ENCODE results near the gene TINAGL1. TPM values are rescaled to one million over a fixed set of nuclear protein-coding genes. Genes with fewer than 3 reads are reported as not detected.
A peak's percentile ranks its signal among the peaks of the same experiment; 100 is the strongest.

TINAGL1 gene, protein sequence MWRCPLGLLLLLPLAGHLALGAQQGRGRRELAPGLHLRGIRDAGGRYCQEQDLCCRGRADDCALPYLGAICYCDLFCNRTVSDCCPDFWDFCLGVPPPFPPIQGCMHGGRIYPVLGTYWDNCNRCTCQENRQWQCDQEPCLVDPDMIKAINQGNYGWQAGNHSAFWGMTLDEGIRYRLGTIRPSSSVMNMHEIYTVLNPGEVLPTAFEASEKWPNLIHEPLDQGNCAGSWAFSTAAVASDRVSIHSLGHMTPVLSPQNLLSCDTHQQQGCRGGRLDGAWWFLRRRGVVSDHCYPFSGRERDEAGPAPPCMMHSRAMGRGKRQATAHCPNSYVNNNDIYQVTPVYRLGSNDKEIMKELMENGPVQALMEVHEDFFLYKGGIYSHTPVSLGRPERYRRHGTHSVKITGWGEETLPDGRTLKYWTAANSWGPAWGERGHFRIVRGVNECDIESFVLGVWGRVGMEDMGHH
- total RNA-seq, result 218 TPM

DNA sequence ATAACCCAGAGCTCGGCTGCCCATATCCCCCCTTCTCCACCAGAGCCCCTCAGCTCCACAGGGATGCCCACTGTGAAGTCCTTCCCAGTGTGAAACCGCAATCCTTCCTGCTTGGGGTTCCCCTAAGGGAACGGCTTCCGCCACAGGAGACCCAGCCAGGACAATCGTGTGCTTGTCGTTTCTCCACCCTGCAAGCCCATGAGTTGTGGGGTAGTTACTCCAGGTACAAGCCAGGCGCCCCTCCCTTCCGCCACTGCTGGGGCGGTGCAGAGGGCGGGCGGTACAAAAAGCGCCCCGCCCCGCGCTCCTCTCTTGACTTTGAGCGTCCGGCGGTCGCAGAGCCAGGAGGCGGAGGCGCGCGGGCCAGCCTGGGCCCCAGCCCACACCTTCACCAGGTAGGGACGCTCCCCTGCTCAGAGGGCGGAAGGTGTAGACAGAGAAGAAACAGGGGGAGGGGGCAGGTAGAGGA lies at the start of gene TINAGL1:
Gene TINAGL1 (plus strand): TSS at position 315 of the 469 bp plus-strand sequence. CDS start 634 bp downstream, outside the sequence.
- DNase-seq (ENCODE audit: low spot score), result peak; percentile 83

DNA sequence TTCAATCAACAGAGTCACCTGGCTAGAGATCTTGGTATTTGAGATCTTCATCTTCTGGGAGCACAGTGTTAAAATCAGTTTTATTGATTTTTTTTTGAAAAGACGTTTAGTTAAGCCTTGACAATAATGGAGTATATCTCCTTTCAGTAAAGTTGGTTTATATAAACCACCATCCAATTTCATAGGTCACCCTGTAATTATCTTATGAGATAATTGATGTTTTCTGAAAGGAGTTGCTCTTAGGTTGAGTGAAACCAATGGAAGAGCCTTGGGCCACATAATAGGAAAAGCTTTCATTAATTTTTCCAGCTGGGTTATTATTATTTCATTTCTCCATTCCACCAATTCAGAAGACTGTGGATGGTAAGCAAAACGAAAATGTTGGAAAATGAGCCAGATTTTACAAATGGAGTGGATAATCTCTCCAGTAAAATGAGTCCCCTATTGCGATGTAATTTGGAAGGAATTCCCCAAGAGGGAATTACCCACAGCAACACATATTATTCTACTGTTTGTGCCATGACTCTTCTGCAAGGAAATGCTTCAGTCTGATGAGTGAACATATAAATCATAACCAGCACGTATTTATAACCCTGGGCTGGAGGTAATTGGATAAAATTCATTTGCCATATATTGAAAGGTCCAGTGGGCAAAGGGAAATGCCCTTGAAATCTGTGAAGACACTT lies 46.2 kb upstream of the TINAGL1 start:
- no peak for DNase-seq (ENCODE audit: low spot score)

DNA sequence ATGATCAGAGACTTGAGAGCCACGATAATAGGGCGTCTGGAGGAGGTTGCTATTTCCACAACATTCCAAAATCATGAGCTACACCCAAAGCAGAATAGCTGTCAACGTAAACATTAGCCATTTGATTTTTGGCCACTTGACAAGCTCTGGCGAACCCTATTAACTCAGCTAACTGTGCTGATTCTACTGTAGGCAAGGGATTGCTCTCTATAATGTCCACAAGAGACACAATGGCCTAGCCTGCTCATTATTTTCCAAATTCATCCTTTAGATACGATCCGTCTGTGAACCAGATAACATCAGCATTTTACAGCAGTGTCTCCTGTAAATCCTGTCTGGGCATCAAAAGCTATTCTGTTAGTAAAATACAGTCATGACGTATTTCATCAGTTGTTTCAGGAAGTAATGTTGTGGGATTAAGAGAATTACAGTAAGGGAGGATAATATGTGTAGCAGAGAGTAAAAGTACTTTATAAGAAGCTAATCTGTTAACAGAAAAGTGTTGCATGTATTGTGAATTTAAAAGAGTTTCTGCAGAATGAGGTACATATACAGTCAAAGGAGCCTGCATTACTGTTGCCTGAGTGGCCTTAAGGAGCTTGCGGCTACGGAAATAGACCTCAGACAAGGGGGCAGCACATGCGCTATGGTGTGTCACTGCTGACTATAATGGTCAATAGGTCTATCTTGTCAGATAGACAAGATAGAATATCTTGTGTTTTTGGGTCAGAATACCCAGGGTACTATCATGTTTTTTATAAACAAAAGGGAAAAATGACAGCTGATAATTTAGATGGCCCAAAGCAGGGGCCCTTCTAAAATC lies 44.9 kb upstream of the TINAGL1 start:
- DNase-seq (ENCODE audit: low spot score), result no peak

GRCh38 chr1:31532173-31532572 lies 44.1 kb upstream of the TINAGL1 start:
- no peak for DNase-seq (ENCODE audit: low spot score)

- DNase-seq (ENCODE audit: low spot score), result no peak
Measured at GRCh38 chr1:31535561-31535960, 40.8 kb upstream of the TINAGL1 start.

GRCh38 chr1:31539329-31539728 lies 37.0 kb upstream of the TINAGL1 start:
- DNase-seq (ENCODE audit: low spot score), result no peak

DNA sequence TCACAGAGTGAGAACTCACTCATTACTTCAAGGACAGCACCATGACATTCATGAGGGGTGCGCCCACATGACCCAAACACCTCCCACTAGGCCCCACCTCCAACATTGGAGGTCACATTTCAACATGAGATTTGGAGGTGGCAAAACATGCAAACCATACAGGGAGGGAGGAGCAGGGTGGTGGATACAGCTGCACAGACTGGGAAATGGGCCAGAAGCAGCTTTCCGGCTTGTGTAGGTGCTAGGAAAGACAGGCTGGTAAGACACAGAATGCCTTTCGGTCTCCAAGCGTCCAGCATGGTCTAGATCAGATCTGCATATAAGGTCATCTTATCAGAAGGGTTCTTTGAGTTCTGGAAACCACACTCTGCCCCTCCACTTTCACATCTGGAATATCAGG lies 35.1 kb upstream of the TINAGL1 start:
- no peak for DNase-seq (ENCODE audit: low spot score)

- no peak for DNase-seq (ENCODE audit: low spot score)
Measured at GRCh38 chr1:31545927-31546540, 30.3 kb upstream of the TINAGL1 start.

GRCh38 chr1:31548534-31548906 lies 27.8 kb upstream of the TINAGL1 start:
- DNase-seq (ENCODE audit: low spot score), result no peak

DNA sequence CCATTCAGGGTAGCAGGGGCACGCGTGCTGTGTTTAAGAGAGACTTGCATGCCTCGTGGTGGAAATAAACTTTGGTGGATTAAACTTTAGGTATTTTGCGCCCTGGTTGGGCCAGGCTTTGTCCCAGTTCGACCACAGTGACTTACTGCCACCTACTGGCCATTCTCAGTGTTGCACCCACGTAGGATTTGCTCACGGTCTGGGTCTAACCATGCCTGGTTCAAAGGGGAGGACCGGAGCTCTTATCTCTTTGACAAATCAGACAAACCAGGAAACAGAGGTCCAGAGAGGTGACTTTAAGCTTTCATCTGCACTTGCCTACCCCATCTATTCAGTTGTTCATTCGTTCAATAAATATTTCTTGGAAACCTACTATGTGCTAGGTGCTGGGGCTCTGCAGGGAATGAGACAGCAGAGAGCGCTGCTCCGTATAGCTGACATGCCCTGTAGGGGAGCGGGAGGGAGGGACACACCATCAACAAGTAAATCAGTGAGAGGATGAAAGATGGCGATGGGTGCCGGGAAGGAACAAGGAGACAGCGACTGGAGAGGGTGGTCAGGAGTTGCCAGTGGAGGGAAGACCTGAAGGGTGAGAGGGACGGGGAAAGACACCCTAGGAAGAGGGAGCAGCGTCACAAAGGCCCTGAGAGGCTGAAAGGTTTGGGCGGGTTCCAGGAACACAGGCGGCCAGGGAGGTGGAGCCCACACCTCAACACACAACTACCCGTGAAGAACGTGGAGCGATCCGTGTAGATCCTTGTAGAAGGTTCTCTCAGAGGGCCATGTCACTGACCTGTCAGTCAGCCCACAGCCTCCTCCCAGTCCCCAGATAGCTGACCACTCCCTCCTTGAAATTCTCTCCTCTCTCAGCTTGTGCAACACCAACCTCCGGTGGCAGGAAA lies 27.2 kb upstream of the TINAGL1 start:
- peak; percentile 96 for DNase-seq (ENCODE audit: low spot score)

GRCh38 chr1:31549809-31550620 lies 26.3 kb upstream of the TINAGL1 start:
- no peak for DNase-seq (ENCODE audit: low spot score)

DNA sequence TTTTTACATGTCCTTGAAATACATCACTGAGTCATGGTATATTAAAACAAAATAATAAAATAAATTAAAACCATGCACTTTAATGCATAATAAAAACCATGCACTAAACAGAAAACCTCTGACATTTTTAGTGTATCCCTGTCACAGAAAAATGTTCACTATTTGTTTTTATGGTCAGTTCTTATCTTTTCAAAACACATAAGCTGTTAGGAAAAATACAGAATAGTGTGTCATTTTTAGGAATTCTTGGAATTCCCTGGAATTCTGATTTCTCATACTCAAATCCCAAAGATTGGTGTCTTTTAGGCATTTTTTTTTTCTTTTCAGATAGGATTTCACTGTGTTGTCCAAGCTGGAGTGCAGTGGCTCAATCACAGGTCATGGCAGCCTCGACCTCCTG lies 25.1 kb upstream of the TINAGL1 start:
- no peak for DNase-seq (ENCODE audit: low spot score)

- no peak for DNase-seq (ENCODE audit: low spot score)
Measured at GRCh38 chr1:31552489-31552888, 23.8 kb upstream of the TINAGL1 start.

DNA sequence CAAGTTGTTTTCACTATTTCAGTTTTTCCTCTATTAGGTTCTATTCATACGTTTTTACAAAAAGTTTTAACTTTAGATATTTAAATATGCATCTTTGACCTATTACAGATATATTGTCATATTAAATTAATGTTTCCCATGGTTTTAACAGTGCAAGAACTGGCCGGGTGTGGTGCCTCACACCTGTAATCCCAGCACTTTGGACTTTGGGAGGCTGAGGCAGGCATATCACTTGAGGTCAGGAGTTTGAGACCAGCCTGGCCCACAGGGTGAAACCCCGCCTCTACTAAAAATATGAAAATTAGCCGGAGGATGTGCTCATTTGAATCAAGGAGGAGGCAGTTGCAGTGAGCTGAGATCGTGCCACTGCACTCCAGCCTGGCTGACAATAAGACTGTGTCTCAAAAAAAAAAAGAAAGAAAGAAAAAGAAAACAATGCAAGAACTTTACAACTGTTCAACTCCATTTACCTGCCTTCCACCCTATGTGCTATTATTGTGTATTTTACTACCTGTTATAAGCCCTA lies 19.8 kb upstream of the TINAGL1 start:
- DNase-seq (ENCODE audit: low spot score), result no peak

GRCh38 chr1:31559715-31560114 lies 16.6 kb upstream of the TINAGL1 start:
- no peak for DNase-seq (ENCODE audit: low spot score)

GRCh38 chr1:31560394-31560793 lies 15.9 kb upstream of the TINAGL1 start:
- DNase-seq (ENCODE audit: low spot score), result no peak

DNA sequence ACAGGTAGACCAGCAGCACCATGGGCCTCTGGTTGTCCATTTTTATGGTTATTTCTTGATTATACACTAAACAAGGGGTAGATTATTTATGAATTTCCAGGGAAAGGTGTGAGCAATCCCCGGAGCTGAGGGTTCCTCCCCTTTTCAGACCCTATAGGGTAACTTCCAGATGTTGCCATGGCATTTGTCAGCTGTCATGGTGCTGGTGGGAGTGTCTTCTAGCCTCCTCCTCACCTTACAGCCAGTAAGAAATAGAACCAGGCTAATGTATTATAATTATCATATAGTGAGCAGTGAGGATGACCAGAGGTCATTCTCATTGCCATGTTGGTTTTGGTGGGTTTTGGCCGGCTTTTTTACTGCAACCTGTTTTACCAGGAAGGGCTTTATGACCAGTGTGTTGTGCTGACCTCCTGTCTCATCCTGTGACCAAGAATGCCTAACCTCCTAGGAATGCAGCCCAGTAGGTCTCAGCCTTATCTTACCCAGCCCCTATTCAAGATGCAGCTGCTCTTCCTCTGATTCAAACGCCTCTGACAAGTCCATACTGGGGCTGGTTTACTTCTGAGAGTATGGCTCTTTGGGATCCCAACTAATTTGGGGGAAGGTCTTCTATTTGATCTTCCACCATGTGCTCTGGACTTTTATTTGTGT lies 13.5 kb upstream of the TINAGL1 start:
- no peak for DNase-seq (ENCODE audit: low spot score)

GRCh38 chr1:31564606-31564989 lies 11.7 kb upstream of the TINAGL1 start:
- DNase-seq (ENCODE audit: low spot score), result no peak

GRCh38 chr1:31567956-31568570 lies 8.3 kb upstream of the TINAGL1 start:
- DNase-seq (ENCODE audit: low spot score), result no peak

Data from ureter (tissue), 1 donor.